ENCODE data around the gene THUMPD2. TPM values are rescaled to one million over a fixed set of nuclear protein-coding genes. Genes with fewer than 3 reads are reported as not detected.

Gene THUMPD2
- 10 to 100 TPM; 12.7 to 17.8 (median 13.4) TPM for total RNA-seq
- total RNA-seq (2013), result 19.8 TPM

- peak within 1 kb of the TSS; percentile 63 for H3K27ac ChIP-seq (ENCODE audit: low read length)
- intact Hi-C loops (cut with micrococcal nuclease), result no loop called here
- DNase-seq (peak; percentile 57 to 75), ATAC-seq (peak; percentile 79 to 85 (median 79))
- peaks cover 14% of the 10 kb centered on the region for H3K4me1 ChIP-seq (ENCODE audit: control insufficient read depth, insufficient read depth, low read length)
- Mint-ChIP-seq H3K4me1 (peaks cover 48 to 56% of the 10 kb centered on the region in 2 donors), H3K27ac (peak within 1 kb of the TSS; percentile 91 to 96), H3K27me3 (ENCODE audit: low read depth in 2 of 2) (no peaks in the 10 kb centered on the region), H3K4me3 (peak within 1 kb of the TSS; percentile 98), H3K36me3 (no peaks in the 10 kb centered on the region), H3K9me3 (no peaks in the 10 kb centered on the region)
- no peaks in the 10 kb centered on the region for H3K36me3 ChIP-seq (ENCODE audit: control insufficient read depth, insufficient read depth, low read length)
- no peaks in the 10 kb centered on the region for H3K9me3 ChIP-seq (ENCODE audit: control insufficient read depth, insufficient read depth, low read length)
- WGBS (ENCODE audit: insufficient coverage), result under 1% methylated on average over 44 of the region's 54 CpGs
- TF ChIP-seq CTCF (IDR thresholded peaks at IDR 0.05), result no peak
- peak within 1 kb of the TSS; percentile 85 for H3K4me3 ChIP-seq (ENCODE audit: low read length)
- no peaks in the 10 kb centered on the region for H3K27me3 ChIP-seq (ENCODE audit: control insufficient read depth, insufficient read depth, low read length)
These were observed at the start of gene THUMPD2 for GRCh38 chr2:39778775-39779340. Gene THUMPD2 (minus strand): TSS chr2:39779258. CDS start chr2:39779239, 19 bp downstream.

- no peak overlapping the region for H3K4me3 ChIP-seq (ENCODE audit: low read length)
- H3K27me3 ChIP-seq (ENCODE audit: control insufficient read depth, insufficient read depth, low read length), result no peaks in the 10 kb centered on the region
- intact Hi-C loops (cut with micrococcal nuclease), result no loop called here
- H3K27ac ChIP-seq (ENCODE audit: low read length), result no peak overlapping the region
- Mint-ChIP-seq H3K36me3 (no peaks in the 10 kb centered on the region), H3K4me1 (no peaks in the 10 kb centered on the region), H3K4me3 (no peak overlapping the region), H3K27me3 (ENCODE audit: low read depth in 2 of 2) (peaks cover 0 to 3% of the 10 kb centered on the region in 2 donors), H3K9me3 (peaks cover 2% of the 10 kb centered on the region in 2 donors), H3K27ac (no peak overlapping the region)
- H3K9me3 ChIP-seq (ENCODE audit: control insufficient read depth, insufficient read depth, low read length), result no peaks in the 10 kb centered on the region
- no CpG with 5 or more reads among the region's 3 CpGs for WGBS (ENCODE audit: insufficient coverage)
- H3K4me1 ChIP-seq (ENCODE audit: control insufficient read depth, insufficient read depth, low read length), result no peaks in the 10 kb centered on the region
- no peak for TF ChIP-seq CTCF (IDR thresholded peaks at IDR 0.05)
- no peaks in the 10 kb centered on the region for H3K36me3 ChIP-seq (ENCODE audit: control insufficient read depth, insufficient read depth, low read length)
- no peak for DNase-seq
- ATAC-seq, result no peak
These were observed 42.8 kb upstream of the THUMPD2 start for GRCh38 chr2:39821871-39822270.

- Histone ChIP-seq H3K9me3 (ENCODE audit: control insufficient read depth, insufficient read depth, low read length) (no peaks in the 10 kb centered on the region), H3K4me3 (ENCODE audit: low read length) (no peak overlapping the region), H3K27me3 (ENCODE audit: control insufficient read depth, insufficient read depth, low read length) (no peaks in the 10 kb centered on the region), H3K36me3 (ENCODE audit: control insufficient read depth, insufficient read depth, low read length) (no peaks in the 10 kb centered on the region), H3K4me1 (ENCODE audit: control insufficient read depth, insufficient read depth, low read length) (no peaks in the 10 kb centered on the region), H3K27ac (ENCODE audit: low read length) (no peak overlapping the region)
- DNase-seq (no peak), ATAC-seq (no peak)
- no peaks in the 10 kb centered on the region for H3K4me1 Mint-ChIP-seq
- H3K9me3 Mint-ChIP-seq, result peaks cover 0 to 2% of the 10 kb centered on the region in 2 donors
- no peak overlapping the region for H3K27ac Mint-ChIP-seq
- H3K36me3 Mint-ChIP-seq, result no peaks in the 10 kb centered on the region
- no peak overlapping the region for H3K4me3 Mint-ChIP-seq
- H3K27me3 Mint-ChIP-seq (ENCODE audit: low read depth in 2 of 2), result peaks cover 3 to 12% of the 10 kb centered on the region in 2 donors
- TF ChIP-seq CTCF (IDR thresholded peaks at IDR 0.05), result no peak
- WGBS (ENCODE audit: insufficient coverage), result 86% methylated on average over 8 of the region's 8 CpGs
- intact Hi-C loops (cut with micrococcal nuclease), result no loop called here
These were observed 37.8 kb upstream of the THUMPD2 start for GRCh38 chr2:39816845-39817244.

- H3K4me3 Mint-ChIP-seq, result no peak overlapping the region
- no peak for DNase-seq
- no peak overlapping the region for H3K4me3 ChIP-seq (ENCODE audit: low read length)
- peaks cover under 1 to 2% of the 10 kb centered on the region in 2 donors for H3K9me3 Mint-ChIP-seq
- H3K9me3 ChIP-seq (ENCODE audit: control insufficient read depth, insufficient read depth, low read length), result no peaks in the 10 kb centered on the region
- intact Hi-C loops (cut with micrococcal nuclease), result no loop called here
- no peak overlapping the region for H3K27ac Mint-ChIP-seq
- no peaks in the 10 kb centered on the region for H3K36me3 Mint-ChIP-seq
- H3K36me3 ChIP-seq (ENCODE audit: control insufficient read depth, insufficient read depth, low read length), result no peaks in the 10 kb centered on the region
- peaks cover 3 to 12% of the 10 kb centered on the region in 2 donors for H3K27me3 Mint-ChIP-seq (ENCODE audit: low read depth in 2 of 2)
- H3K27me3 ChIP-seq (ENCODE audit: control insufficient read depth, insufficient read depth, low read length), result no peaks in the 10 kb centered on the region
- no peaks in the 10 kb centered on the region for H3K4me1 ChIP-seq (ENCODE audit: control insufficient read depth, insufficient read depth, low read length)
- no peaks in the 10 kb centered on the region for H3K4me1 Mint-ChIP-seq
- no peak for TF ChIP-seq CTCF (IDR thresholded peaks at IDR 0.05)
- no peak for ATAC-seq
- H3K27ac ChIP-seq (ENCODE audit: low read length), result no peak overlapping the region
- WGBS (ENCODE audit: insufficient coverage), result 93% methylated on average over 3 of the region's 3 CpGs
These were observed 37.4 kb upstream of the THUMPD2 start for GRCh38 chr2:39816428-39816827.

Measured in natural killer cell (primary cell).